Epithelial cell of prostate (primary cell): ENCODE data around the gene TNRC6B.

Experiments
- DNase-seq: peaks from one replicate; pipeline ENCODE4 v3.0.0-alpha.2; 2011; ENCODE audit warnings: low read depth, low spot score
- H3K27ac ChIP-seq: fragments of 450-650 bp; 2 replicates; pipeline ENCODE4 v1.5.1; 2017; ENCODE audit warnings: mild to moderate bottlenecking

TNRC6B gene

GRCh38 chr22:40320687-40321086 lies 143.0 kb downstream of the TNRC6B start:
- no peak overlapping the region for H3K27ac ChIP-seq
- DNase-seq = no peak

DNA sequence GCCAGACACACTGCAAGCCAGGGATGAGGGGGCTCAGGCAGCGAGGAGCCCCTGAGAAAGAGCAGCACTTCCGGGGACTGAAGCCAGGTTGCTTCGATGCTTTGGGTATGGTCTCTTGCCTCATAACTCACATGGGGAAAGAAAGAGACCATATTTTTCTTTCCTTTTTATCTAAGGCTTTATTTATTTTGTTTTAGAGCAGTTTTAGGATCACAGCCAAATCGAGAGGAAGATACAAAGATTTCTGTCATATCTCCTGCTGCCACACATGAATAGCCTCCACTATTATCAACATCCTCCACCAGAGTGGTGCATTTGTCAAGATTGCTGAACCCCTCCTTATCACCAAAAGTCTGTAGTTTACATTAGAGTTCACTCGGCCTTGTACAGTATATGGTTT lies 144.3 kb downstream of the TNRC6B start:
- DNase-seq = no peak
- H3K27ac ChIP-seq = no peak overlapping the region

DNA sequence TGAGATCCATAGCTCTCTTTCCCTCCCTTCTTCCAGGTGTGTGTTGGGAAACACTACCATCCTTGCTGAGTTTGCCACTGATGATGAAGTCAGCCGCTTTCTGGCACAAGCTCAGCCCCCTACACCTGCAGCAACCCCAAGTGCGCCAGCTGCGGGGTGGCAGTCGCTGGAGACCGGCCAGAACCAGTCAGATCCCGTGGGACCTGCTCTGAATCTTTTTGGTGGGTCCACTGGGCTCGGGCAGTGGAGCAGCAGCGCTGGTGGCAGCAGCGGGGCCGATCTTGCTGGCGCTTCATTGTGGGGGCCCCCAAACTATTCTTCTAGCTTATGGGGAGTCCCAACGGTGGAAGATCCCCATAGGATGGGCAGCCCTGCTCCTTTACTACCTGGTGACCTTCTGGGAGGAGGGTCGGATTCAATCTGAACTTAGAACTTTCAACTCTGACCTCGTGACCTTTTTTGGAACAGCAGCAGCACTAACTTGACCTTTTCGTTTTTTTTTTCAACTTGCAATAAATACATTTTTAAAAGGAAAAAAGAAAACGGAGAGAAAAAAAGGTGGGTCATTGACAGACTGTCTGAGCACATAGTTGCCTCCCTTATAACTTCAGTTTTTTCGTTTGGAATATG lies 145.2 kb downstream of the TNRC6B start:
- H3K27ac ChIP-seq = no peak overlapping the region

DNA sequence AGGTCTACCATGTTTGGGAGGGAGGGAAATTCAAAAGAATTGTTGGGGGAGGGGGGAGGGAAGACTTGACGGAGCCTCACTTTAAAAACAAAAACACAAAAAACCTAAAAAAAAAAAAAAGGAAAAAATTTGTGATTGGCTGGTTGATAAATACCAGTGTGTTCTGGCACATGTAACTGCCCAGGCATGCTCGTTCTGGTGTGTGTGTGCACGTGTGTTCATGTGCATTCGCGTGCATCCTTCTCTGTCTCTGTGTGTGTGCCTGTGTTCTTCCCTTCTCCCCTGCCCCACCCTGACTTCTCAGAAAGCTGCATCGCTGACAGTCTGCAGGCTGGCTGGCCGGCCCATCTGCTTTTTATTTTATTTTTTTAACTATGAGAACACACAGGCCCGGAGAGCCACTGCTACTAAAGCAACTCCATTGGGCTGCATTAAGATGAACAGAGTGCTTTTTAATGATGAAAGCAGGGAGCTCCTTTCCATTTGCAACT lies 146.0 kb downstream of the TNRC6B start:
- no peak for DNase-seq
- H3K27ac ChIP-seq = no peak overlapping the region

More for the DNA sequence above, 145.2 kb downstream of the TNRC6B start:
- no peak for DNase-seq

DNA sequence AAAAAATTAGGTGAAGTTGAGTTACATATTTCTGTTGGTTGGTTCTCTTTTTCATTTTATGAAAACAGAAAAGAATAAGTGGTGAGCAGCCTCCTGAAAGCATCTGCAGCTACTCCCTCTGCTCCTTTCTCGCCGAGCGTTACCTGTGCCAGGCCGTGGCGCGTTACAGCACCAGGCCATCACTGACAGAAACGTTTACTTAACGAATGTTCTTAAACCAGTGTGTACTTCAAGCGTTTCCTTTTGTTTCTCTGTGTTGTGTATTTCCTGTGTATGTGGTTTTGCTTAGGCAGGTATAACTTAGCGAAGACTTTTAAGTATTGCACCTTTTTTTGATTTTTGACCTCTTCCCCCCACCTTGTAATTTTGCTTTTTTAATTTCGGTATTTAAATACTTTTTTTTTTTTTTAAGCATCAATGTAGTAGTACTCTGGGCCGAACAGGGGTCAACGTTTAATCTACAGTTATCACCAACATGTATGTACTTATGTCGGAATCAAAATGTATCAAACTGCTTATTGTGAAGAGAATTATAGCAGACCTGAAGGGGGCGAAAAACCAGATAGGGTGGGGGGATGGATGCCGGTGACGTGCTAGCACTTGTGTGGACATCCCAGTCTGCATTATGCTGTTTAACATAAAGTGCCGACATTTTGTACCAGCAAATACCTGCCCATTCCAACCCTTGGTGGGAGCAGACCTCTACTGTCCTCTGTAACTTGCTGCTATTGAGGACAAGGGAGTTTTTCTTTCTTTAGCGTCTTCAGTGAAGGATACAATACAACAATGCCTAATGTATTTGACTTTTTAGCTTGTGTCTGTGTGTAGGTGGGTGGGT lies 147.0 kb downstream of the TNRC6B start:
- H3K27ac ChIP-seq = no peak overlapping the region
- no peak for DNase-seq

DNA sequence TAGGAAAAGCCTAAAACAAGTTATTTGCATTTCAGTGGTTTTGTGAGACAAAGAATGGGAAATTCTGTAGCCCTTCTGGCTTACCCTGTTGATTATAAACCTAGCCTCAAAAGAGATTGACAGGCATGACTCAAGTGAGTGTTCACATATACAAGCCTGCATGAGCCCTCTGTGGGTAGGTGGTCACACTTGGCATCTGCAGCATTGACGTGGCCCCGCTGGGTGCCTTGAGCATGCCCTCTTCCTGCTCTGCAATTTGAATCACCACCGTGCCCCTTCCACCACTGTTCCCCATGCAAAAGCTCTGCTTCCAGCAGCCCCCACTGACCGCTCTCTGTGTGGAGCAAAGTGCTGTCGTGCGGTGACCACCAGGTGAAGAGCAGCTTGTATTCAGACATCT lies 147.6 kb downstream of the TNRC6B start:
- DNase-seq = no peak

GRCh38 chr22:40326905-40327735 lies 149.4 kb downstream of the TNRC6B start:
- no peak for DNase-seq
- no peak overlapping the region for H3K27ac ChIP-seq

More for the DNA sequence above, 147.6 kb downstream of the TNRC6B start:
- H3K27ac ChIP-seq = no peak overlapping the region

DNA sequence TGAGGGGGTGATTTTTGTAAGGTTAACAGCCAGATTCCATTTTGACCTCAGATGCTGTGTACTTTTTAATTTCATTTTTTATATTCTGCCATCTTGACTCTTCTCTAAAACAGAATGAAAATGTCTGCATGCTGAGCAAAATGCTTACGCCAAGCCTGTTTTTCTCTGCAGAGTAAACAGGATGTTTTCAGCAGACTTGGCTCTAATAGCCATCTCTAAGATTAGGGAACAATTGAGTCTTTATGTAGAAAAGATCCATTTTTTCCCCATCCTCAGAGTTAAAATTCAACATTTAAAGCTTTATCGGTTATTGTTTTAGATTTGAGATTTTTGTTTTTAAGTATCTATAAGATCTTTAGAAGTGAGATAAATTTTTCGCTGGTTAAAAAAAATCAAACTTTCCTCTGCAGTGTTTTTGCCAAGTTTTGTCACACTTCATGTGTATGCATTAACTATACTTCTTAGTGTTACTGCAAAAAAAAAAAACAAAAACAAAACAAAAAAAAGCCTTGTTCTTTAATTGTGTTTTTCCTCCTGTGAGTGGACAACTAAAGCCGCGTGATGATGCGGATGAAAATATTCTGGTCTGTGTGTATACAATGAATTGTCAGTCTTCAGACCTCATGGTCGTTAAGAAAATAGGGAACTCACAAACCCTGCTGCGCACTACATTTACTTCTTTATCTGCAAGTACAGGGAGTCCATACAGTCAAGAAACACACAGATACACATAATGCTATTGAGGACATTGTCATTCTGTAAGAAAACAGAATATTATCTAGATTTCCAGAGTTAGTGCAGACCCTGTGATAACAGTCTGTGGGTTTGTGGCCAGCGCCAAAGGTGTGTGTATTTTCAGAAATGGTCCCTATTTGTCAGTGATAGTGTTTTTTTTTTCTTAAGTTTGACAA lies 151.1 kb downstream of the TNRC6B start:
- no peak for DNase-seq
- no peak overlapping the region for H3K27ac ChIP-seq

DNA sequence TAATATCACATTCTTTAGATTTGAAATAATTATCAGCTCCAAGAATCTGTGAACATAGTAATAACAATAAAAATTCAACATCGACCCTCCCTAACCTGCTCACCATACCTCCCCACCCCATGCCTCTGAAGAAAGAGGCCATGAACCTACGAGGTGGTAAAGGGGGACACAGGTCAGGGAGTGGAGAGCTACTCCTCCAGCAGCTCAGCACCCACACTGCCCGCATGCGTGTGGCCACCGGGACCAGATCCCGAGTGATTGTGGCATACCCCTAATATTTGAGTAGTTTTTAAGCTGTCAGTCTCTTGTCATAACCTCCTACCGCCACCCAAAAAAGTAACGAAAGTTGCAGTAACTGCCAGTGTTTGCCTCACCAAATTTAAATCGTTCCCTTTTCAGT lies 151.7 kb downstream of the TNRC6B start:
- no peak overlapping the region for H3K27ac ChIP-seq
- no peak for DNase-seq

GRCh38 chr22:40330086-40330485 lies 152.4 kb downstream of the TNRC6B start:
- DNase-seq = no peak
- no peak overlapping the region for H3K27ac ChIP-seq

DNA sequence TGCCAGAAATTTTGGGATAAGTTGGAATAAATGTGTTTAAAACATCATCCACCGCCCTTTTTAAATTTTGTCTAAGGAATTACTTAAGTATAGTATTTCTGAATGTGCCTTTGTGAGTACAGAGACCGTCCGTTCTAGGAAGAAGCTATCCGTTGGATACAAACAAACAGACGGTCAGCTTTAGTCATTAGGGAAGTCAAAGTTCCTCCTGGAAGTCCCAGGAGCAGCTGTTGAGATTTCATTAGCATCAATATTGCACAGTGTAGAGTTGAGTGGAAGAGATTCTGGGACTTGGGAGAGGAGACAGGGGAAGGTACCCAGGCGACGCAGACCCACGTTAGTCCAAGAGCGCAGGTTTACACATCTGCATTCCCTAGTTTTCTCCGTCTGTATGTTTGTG lies 152.9 kb downstream of the TNRC6B start:
- no peak overlapping the region for H3K27ac ChIP-seq
- no peak for DNase-seq

- H3K27ac ChIP-seq = no peak overlapping the region
These were observed 154.0 kb downstream of the TNRC6B start for GRCh38 chr22:40331706-40332105.

DNA sequence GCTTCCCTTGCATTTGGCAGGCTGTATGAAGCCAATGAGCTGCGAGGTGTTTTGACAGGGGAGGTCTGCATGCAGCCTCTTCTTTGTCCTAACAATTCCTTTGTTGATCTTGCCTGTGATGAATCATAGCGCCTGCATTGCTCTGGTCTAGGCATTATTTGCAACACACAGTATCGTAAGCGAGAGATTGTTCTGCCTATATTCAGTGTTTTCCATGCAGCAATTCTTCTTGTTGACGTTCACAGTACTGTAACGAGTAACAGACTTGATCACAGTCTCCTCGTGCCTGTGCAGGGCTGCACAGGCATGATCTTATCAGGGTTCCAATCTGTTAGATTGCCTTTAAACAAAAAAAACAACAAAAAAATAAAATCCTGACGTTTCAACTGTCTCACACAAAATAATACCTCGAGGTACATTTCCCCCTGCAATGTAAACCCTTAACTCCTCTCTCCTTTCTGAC lies 154.6 kb downstream of the TNRC6B start:
- H3K27ac ChIP-seq = no peak overlapping the region
- DNase-seq = no peak

More at GRCh38 chr22:40331706-40332105, 154.0 kb downstream of the TNRC6B start:
- no peak for DNase-seq

DNA sequence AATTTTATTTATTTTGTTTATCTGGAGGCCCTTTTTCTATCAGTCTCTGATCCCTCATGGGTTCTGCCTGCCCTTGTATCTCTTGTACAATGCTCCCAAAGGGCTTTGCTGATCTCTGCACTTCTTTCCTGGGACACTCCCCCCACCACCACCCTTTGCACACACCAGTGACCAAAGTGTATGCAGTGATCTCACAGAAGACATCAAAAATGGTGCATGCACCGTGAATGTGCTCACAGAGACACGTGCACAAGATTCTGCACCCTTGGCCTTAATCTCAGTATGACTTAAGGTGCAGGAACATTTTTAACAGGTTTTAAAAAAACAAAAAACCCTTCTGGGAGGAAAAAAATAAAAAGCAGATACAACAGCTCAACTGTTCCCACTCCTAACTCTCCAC lies 156.3 kb downstream of the TNRC6B start:
- no peak overlapping the region for H3K27ac ChIP-seq
- no peak for DNase-seq

- H3K27ac ChIP-seq = no peak overlapping the region
These were observed 157.2 kb downstream of the TNRC6B start for GRCh38 chr22:40334899-40335298.

DNA sequence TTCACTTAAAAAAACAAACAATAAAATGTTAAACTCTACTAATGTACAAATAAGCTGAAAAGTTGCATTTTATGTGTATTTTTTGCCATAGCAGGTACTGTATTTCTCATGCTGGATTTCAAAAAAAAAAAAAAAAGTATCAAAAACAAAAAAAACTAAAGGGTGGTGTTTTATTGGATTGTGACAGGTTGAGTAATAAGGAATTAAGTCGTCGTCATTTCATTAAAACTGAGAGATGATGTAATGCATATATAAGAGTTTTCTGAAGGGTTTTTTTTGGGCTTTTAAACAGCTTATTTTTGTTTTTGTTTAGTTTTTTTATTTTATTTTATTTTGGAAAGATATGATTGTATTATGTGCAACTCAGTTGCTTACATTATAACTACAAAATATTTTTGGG lies 157.6 kb downstream of the TNRC6B start:
- no peak for DNase-seq
- no peak overlapping the region for H3K27ac ChIP-seq

More at GRCh38 chr22:40334899-40335298, 157.2 kb downstream of the TNRC6B start:
- no peak for DNase-seq

- no peak overlapping the region for H3K27ac ChIP-seq
- DNase-seq = no peak
These were observed 162.3 kb downstream of the TNRC6B start for GRCh38 chr22:40340044-40340443.

DNA sequence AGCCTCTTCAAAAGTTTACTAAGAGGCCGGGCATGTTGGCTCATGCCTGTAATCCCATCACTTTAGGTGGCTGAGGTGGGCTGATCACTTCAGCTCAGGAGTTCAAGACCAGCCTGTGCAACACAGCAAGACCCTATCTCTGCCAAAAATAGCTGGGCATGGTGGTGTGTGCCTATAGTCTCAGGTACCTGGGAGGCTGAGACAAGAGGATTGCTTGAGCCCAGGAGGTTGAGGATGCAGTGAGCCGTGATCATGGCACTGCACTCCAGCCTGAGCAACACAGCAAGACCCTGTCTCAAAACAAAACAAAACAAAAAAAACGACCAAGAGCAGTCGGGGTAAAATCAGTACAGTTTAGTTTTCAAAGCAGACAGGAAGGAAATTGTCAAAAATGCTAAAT lies 163.9 kb downstream of the TNRC6B start:
- H3K27ac ChIP-seq = no peak overlapping the region

DNA sequence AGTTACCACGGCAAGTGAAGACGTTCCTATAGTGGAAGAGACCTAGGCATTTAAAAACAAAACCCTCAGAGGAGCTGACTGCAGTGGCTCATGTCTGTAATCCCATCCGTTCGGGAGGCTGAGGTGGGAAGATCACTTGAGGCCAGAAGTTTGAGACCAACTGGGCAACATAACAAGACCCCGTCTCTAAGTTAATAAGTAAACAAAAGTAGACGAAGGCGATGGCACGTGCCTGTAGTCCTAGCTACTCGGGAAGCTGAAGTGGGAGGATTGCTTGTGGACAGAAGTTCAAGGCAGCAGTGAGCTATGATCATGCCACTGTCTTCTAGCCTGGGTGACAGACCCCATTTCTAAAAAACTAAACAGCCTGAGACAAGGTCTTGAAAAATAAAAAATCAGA lies 164.8 kb downstream of the TNRC6B start:
- no peak for DNase-seq
- H3K27ac ChIP-seq = no peak overlapping the region

More for the DNA sequence above, 163.9 kb downstream of the TNRC6B start:
- DNase-seq = no peak
